Measurements from ENCODE around the gene SLC15A5.

GRCh38 chr12:16243487-16244412 lies 33.7 kb downstream of the SLC15A5 start:
- TF ChIP-seq CTCF (IDR thresholded peaks at IDR 0.05) (no peak), POLR2AphosphoS5 (IDR thresholded peaks at IDR 0.05; ENCODE audit: low read depth, low read length) (no peak), SIN3A (IDR thresholded peaks at IDR 0.05; ENCODE audit: borderline replicate concordance, insufficient read depth, low read depth, low read length) (no peak), REST (IDR thresholded peaks at IDR 0.05; ENCODE audit: insufficient read depth in 1 of 2, low read depth in 2 of 2, low read length in 1 of 2) (no peak), TCF7L2 (IDR thresholded peaks at IDR 0.05; ENCODE audit: low read depth, low read length) (no peak)
